H9 (cell line): ENCODE data around the gene BCAS1. TPM values are rescaled to one million over a fixed set of nuclear protein-coding genes. Genes with fewer than 3 reads are reported as not detected.

Experiments used
- DNase-seq: peaks from one replicate; pipeline ENCODE4 v3.0.0-alpha.2; 2017
- H2AFZ ChIP-seq: one replicate; pipeline ENCODE4 v1.6.1; 2013; ENCODE audit warnings: mild to moderate bottlenecking, low read length, control low read depth, moderate library complexity
- H2AK5ac ChIP-seq: 2 replicates; pipeline ENCODE4 v1.6.1; 2013; ENCODE audit warnings: low read length, control low read depth, mixed read lengths; ENCODE audit not compliant: insufficient read length
- H2BK120ac ChIP-seq: one replicate; pipeline ENCODE4 v1.6.1; 2013; ENCODE audit warnings: low read depth, mild to moderate bottlenecking, low read length, control low read depth, inconsistent platforms; ENCODE audit not compliant: poor library complexity, severe bottlenecking
- H2BK12ac ChIP-seq: 2 replicates; pipeline ENCODE4 v1.6.1; 2013; ENCODE audit warnings: low read length, control low read depth, mixed read lengths, low read depth; ENCODE audit not compliant: insufficient read length
- H2BK15ac ChIP-seq: 2 replicates; pipeline ENCODE4 v1.6.1; 2013; ENCODE audit warnings: low read depth, low read length, control low read depth
- H2BK20ac ChIP-seq: one replicate; pipeline ENCODE4 v1.6.1; 2013; ENCODE audit warnings: low read depth, mild to moderate bottlenecking, low read length, control low read depth, inconsistent platforms; ENCODE audit not compliant: poor library complexity, severe bottlenecking
- H2BK5ac ChIP-seq: 2 replicates; pipeline ENCODE4 v1.6.1; 2013; ENCODE audit warnings: low read length, control low read depth, mixed read lengths; ENCODE audit not compliant: insufficient read length
- H3K14ac ChIP-seq: 2 replicates; pipeline ENCODE4 v1.6.1; 2013; ENCODE audit warnings: low read length, control low read depth; ENCODE audit not compliant: insufficient read depth
- H3K18ac ChIP-seq: 2 replicates; pipeline ENCODE4 v1.6.1; 2013; ENCODE audit warnings: low read depth, mild to moderate bottlenecking, mixed read lengths, low read length, control low read depth; ENCODE audit not compliant: insufficient read length
- H3K23ac ChIP-seq: 2 replicates; pipeline ENCODE4 v1.6.1; 2013; ENCODE audit warnings: low read length, control low read depth, mixed read lengths, low read depth; ENCODE audit not compliant: insufficient read length
- H3K23me2 ChIP-seq: 2 replicates; pipeline ENCODE4 v1.6.1; 2013; ENCODE audit warnings: low read depth, mild to moderate bottlenecking, mixed read lengths, low read length, control low read depth; ENCODE audit not compliant: insufficient read length, poor library complexity, severe bottlenecking
- H3K27ac ChIP-seq: 2 replicates; pipeline ENCODE4 v1.5.1; 2013; ENCODE audit warnings: low read length, control low read depth, mixed read lengths, low read depth; ENCODE audit not compliant: insufficient read length
- H3K27me3 ChIP-seq: 2 replicates; pipeline ENCODE4 v1.6.1; 2013; ENCODE audit warnings: low read length, control low read depth, inconsistent platforms; ENCODE audit not compliant: insufficient read depth
- H3K4ac ChIP-seq: 2 replicates; pipeline ENCODE4 v1.6.1; 2013; ENCODE audit warnings: low read depth, mild to moderate bottlenecking, control low read depth, inconsistent platforms, low read length, moderate library complexity
- H3K4me1 ChIP-seq: 2 replicates; pipeline ENCODE4 v1.6.1; 2013; ENCODE audit warnings: low read length, control low read depth, inconsistent platforms; ENCODE audit not compliant: insufficient read depth
- H3K4me2 ChIP-seq: 2 replicates; pipeline ENCODE4 v1.6.1; 2013; ENCODE audit warnings: low read length, control low read depth, mixed read lengths; ENCODE audit not compliant: insufficient read length, insufficient read depth
- H3K56ac ChIP-seq: 2 replicates; pipeline ENCODE4 v1.6.1; 2013; ENCODE audit warnings: low read depth, mild to moderate bottlenecking, mixed read lengths, low read length, control low read depth; ENCODE audit not compliant: insufficient read length
- H3K79me1 ChIP-seq: 2 replicates; pipeline ENCODE4 v1.6.1; 2013; ENCODE audit warnings: low read depth, mild to moderate bottlenecking, moderate library complexity, low read length, control low read depth, inconsistent platforms; ENCODE audit not compliant: insufficient read depth, poor library complexity, severe bottlenecking
- H3K79me2 ChIP-seq: 2 replicates; pipeline ENCODE4 v1.6.1; 2013; ENCODE audit warnings: low read length, control low read depth, inconsistent platforms; ENCODE audit not compliant: insufficient read depth
- H3K9ac ChIP-seq: 2 replicates; pipeline ENCODE4 v1.6.1; 2013; ENCODE audit warnings: low read length, control low read depth, mixed read lengths; ENCODE audit not compliant: insufficient read length; ENCODE audit errors: extremely low read depth
- H3K9me3 ChIP-seq: one replicate; pipeline ENCODE4 v1.6.1; 2013; ENCODE audit warnings: low read depth, low read length, inconsistent platforms; ENCODE audit not compliant: control insufficient read depth
- H3T11ph ChIP-seq: one replicate; pipeline ENCODE4 v1.6.1; 2013; ENCODE audit warnings: mild to moderate bottlenecking, low read length, control low read depth, inconsistent platforms
- H4K20me1 ChIP-seq: one replicate; pipeline ENCODE4 v1.6.1; 2013; ENCODE audit not compliant: control insufficient read depth, insufficient read length, insufficient read depth
- H4K5ac ChIP-seq: 2 replicates; pipeline ENCODE4 v1.6.1; 2013; ENCODE audit warnings: low read depth, mild to moderate bottlenecking, mixed read lengths, low read length, control low read depth; ENCODE audit not compliant: insufficient read length
- H4K8ac ChIP-seq: replicated peaks from 2 replicates; pipeline ENCODE4 v1.6.1; 2013; ENCODE audit warnings: low read length, control low read depth, mixed read lengths, low read depth; ENCODE audit not compliant: insufficient read length
- H4K91ac ChIP-seq: 2 replicates; pipeline ENCODE4 v1.6.1; 2013; ENCODE audit warnings: low read depth, mild to moderate bottlenecking, moderate library complexity, mixed read lengths, low read length, control low read depth; ENCODE audit not compliant: insufficient read length
- H3K27ac Mint-ChIP-seq, 3 experiments: 2 replicates in 2 of 3; 3 replicates in 1 of 3; pipeline ENCODE4 v1.8.0; 2020 to 2021; ENCODE audit warnings: mixed read lengths in 3 of 3, mild to moderate bottlenecking in 1 of 3, moderate library complexity in 1 of 3
- H3K27me3 Mint-ChIP-seq: 2 replicates; pipeline ENCODE4 v1.8.0; 2021; ENCODE audit warnings: low read depth, mild to moderate bottlenecking, moderate library complexity, mixed read lengths
- H3K36me3 Mint-ChIP-seq, 3 experiments: 2 replicates in 2 of 3; 3 replicates in 1 of 3; pipeline ENCODE4 v1.8.0; 2020 to 2021; ENCODE audit warnings: low read depth in 3 of 3, mixed read lengths in 3 of 3; ENCODE audit not compliant: insufficient read depth in 1 of 3
- H3K4me1 Mint-ChIP-seq, 2 experiments: 2 replicates each; pipeline ENCODE4 v1.8.0; 2020; ENCODE audit warnings: mixed read lengths in 2 of 2
- H3K4me3 Mint-ChIP-seq, 2 experiments: 2 replicates in 1 of 2; 3 replicates in 1 of 2; pipeline ENCODE4 v1.8.0; 2020 to 2021; ENCODE audit warnings: mild to moderate bottlenecking in 2 of 2, mixed read lengths in 2 of 2, moderate library complexity in 1 of 2
- H3K9me3 Mint-ChIP-seq, 2 experiments: 2 replicates in 1 of 2; 3 replicates in 1 of 2; pipeline ENCODE4 v1.8.0; 2020; ENCODE audit warnings: mild to moderate bottlenecking in 2 of 2, mixed read lengths in 2 of 2, moderate library complexity in 1 of 2
- WGBS: extraction: QIAGEN DNeasy Blood & Tissue Kit; methylation state at CpG from one replicate; pipeline ENCODE4 v1.1.7; 2013; ENCODE audit warnings: missing lambda C conversion rate, low lambda C conversion rate, mixed read lengths; ENCODE audit not compliant: insufficient read length; ENCODE audit errors: extremely low coverage; 5-methylcytosine and 5-hydroxymethylcytosine counted together
- total RNA-seq: library from RNA; stranded (reverse); gene quantifications from 2 replicates; pipeline ENCODE4 v1.2.1, GENCODE V29; 2021
- TF ChIP-seq, protein P1 (sequence below): fragments of 200-600 bp; sonication (generic); conservative IDR thresholded peaks from 3 replicates; pipeline ENCODE4 v1.8.0; 2021; ENCODE audit warnings: antibody characterized with exemption, mild to moderate bottlenecking

BCAS1 gene
- total RNA-seq, 1 experiment from 2014 or later = 0.15 TPM

DNA sequence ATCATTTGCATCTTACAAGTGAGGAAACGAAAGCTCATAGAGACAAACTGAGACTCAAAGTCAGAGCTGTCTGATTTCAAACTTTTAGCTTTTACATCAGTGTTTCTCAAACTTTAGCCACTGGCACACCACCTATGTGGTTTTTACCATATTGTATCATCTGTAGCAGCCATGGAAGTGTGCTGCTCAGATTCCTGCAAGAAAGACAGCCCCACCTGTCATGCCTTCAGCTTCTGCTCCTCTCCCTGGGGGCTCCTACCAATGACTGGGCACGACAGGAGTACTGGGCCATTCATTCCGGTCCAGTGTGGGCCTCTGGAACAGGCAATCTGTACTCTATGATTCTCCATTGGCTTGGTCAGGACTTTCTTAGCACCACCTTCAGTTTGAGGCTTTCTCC lies 87.0 kb downstream of the BCAS1 start:
- H3K23me2 ChIP-seq = no peaks in the 10 kb centered on the region
- no peak overlapping the region for H4K5ac ChIP-seq
- Mint-ChIP-seq H3K36me3 (no peaks in the 10 kb centered on the region), H3K4me3 (no peak overlapping the region), H3K4me1 (no peaks in the 10 kb centered on the region), H3K9me3 (peaks cover 0 to 2% of the 10 kb centered on the region in 2 experiments; a peak in 1 of 5 replicates), H3K27me3 (no peaks in the 10 kb centered on the region), H3K27ac (no peak overlapping the region)
- no peak overlapping the region for H3T11ph ChIP-seq
- no peaks in the 10 kb centered on the region for H3K79me2 ChIP-seq
- H2BK5ac ChIP-seq = no peak overlapping the region
- WGBS = no CpG with 5 or more reads among the region's 3 CpGs
- H3K27me3 ChIP-seq = no peaks in the 10 kb centered on the region
- DNase-seq = no peak
- H4K91ac ChIP-seq = no peak overlapping the region
- no peaks in the 10 kb centered on the region for H4K20me1 ChIP-seq
- H3K23ac ChIP-seq = no peak overlapping the region
- no peak overlapping the region for H2BK15ac ChIP-seq
- H3K56ac ChIP-seq = no peak overlapping the region
- no peak overlapping the region for H2AFZ ChIP-seq
- no peak overlapping the region for H3K4ac ChIP-seq
- no peak overlapping the region for H3K9ac ChIP-seq
- H3K9me3 ChIP-seq = no peaks in the 10 kb centered on the region
- H3K27ac ChIP-seq = no peak overlapping the region
- no peak overlapping the region for H3K18ac ChIP-seq
- H2BK20ac ChIP-seq = no peak overlapping the region
- H4K8ac ChIP-seq = no peak overlapping the region
- H3K14ac ChIP-seq = no peak overlapping the region
- no peak overlapping the region for H2BK12ac ChIP-seq
- no peak overlapping the region for H2BK120ac ChIP-seq
- H3K4me2 ChIP-seq = no peak overlapping the region
- no peaks in the 10 kb centered on the region for H3K79me1 ChIP-seq
- H2AK5ac ChIP-seq = no peak overlapping the region
- no peaks in the 10 kb centered on the region for H3K4me1 ChIP-seq
- TF ChIP-seq, protein P1, sequence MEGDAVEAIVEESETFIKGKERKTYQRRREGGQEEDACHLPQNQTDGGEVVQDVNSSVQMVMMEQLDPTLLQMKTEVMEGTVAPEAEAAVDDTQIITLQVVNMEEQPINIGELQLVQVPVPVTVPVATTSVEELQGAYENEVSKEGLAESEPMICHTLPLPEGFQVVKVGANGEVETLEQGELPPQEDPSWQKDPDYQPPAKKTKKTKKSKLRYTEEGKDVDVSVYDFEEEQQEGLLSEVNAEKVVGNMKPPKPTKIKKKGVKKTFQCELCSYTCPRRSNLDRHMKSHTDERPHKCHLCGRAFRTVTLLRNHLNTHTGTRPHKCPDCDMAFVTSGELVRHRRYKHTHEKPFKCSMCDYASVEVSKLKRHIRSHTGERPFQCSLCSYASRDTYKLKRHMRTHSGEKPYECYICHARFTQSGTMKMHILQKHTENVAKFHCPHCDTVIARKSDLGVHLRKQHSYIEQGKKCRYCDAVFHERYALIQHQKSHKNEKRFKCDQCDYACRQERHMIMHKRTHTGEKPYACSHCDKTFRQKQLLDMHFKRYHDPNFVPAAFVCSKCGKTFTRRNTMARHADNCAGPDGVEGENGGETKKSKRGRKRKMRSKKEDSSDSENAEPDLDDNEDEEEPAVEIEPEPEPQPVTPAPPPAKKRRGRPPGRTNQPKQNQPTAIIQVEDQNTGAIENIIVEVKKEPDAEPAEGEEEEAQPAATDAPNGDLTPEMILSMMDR = no peak
